ENCODE measurements around the gene ZNF324. TPM values are rescaled to one million over a fixed set of nuclear protein-coding genes. Genes with fewer than 3 reads are reported as not detected.
A peak's percentile ranks its signal among the peaks of the same experiment; 100 is the strongest.

The ZNF324 gene
- total and polyA plus RNA-seq, 9 of the 15 experiments (the other 6 are each of a cell fraction or from before 2014, with no cell fraction given): 0.92 to 16.4 (median 5.3) TPM

GRCh38 chr19:58450856-58451357 lies 16.0 kb upstream of the ZNF324 start:
- peak overlapping the region; percentile 84 for H3K4me3 ChIP-seq
- in situ Hi-C loops (cut with MboI) (no loop called here), intact Hi-C loops (cut with micrococcal nuclease) (no loop called here)
- H3K9me3 ChIP-seq (replicated peaks; ENCODE audit: control insufficient read depth, insufficient read depth, low read depth, low read length): peaks cover 15% of the 10 kb centered on the region
- H2AFZ ChIP-seq (ENCODE audit: low read depth, low read length): peak overlapping the region; percentile 93
- peak overlapping the region in 1 of 2 experiments; percentile 81; a peak in 2 of 4 replicates for H3K9ac ChIP-seq (ENCODE audit: insufficient read depth in 1 of 2, low read depth in 2 of 2, low read length in 2 of 2)
- FAIRE-seq (peak; percentile 23), ATAC-seq (peak; percentile 10), DNase-seq (ENCODE audit: extremely low read depth in 1 of 4, low spot score in 3 of 4) (peak in 2 of 4 experiments; percentile 19 to 35)
- POLR2A ChIA-PET: interaction anchor here (0.6 to 1.2 kb wide), 6 partner anchors 8 to 172 kb away, joined by 3 to 5 read pairs (median 4); partner anchors contain the start of genes ZNF324 and ZNF8
- H3K79me2 ChIP-seq (ENCODE audit: control insufficient read depth, insufficient read depth, low read length): peaks cover 8% of the 10 kb centered on the region; the same call in 2 of the 3 replicates
- peak overlapping the region; percentile 90 for H3K4me2 ChIP-seq (ENCODE audit: insufficient read depth, low read length)
- 1% methylated on average over 11 of the region's 11 CpGs for WGBS (ENCODE audit: insufficient coverage, low coverage, missing lambda C conversion rate)
- no peaks in the 10 kb centered on the region for H3K9me1 ChIP-seq (ENCODE audit: control insufficient read depth, insufficient read depth, low read length)
- no TSS peak for BruUV-seq (replicated peaks)
- TF ChIP-seq ZFX (CRISPR knock-in tag; IDR thresholded peaks at IDR 0.05) (0 out of 2 replicates have a peak, but pooled peaks have one; percentile 4), NFIC (IDR thresholded peaks at IDR 0.05) (peak; percentile 39), ZNF551 (CRISPR knock-in tag; IDR thresholded peaks at IDR 0.05) (no peak), BCL6 (CRISPR knock-in tag; IDR thresholded peaks at IDR 0.05) (no peak), MEIS2 (IDR thresholded peaks at IDR 0.05; ENCODE audit: partially characterized antibody) (peak; percentile 3), POLR3A (IDR thresholded peaks at IDR 0.05; ENCODE audit: borderline replicate concordance, extremely low read depth, insufficient read depth, insufficient read length) (no peak), SOX6 (IDR thresholded peaks at IDR 0.05) (0 out of 2 replicates have a peak, but pooled peaks have one; percentile 11), TAF7 (tag; IDR thresholded peaks at IDR 0.05) (no peak)
- CTCF ChIA-PET (ENCODE audit: low intra/inter-chr PET ratio): interaction anchor here (0.7 kb wide), 1 partner anchor 225 kb away, joined by 4 read pairs; no protein-coding TSS in a partner anchor
- H3K27ac ChIP-seq (ENCODE audit: extremely low read depth, low read depth, low read length): no peak overlapping the region
- peaks cover 15% of the 10 kb centered on the region; the same call in 1 of the 3 replicates for H3K36me3 ChIP-seq (ENCODE audit: control insufficient read depth, insufficient read depth, low read length)
- H3K4me1 ChIP-seq (replicated peaks in 1 of 2; ENCODE audit: control insufficient read depth in 2 of 2, insufficient read depth in 2 of 2, low read length in 2 of 2): peaks cover 4 to 15% of the 10 kb centered on the region in 2 experiments; a peak in 4 of 5 replicates
- H4K20me1 ChIP-seq (replicated peaks; ENCODE audit: control insufficient read depth, insufficient read depth, low read length): no peaks in the 10 kb centered on the region
- H3K27me3 ChIP-seq (ENCODE audit: control insufficient read depth in 2 of 2, insufficient read depth in 2 of 2, low read length in 2 of 2): no peaks in the 10 kb centered on the region

All from K562 (cell line).